Measurements from ENCODE around the gene PRKG1. TPM values are rescaled to one million over a fixed set of nuclear protein-coding genes. Genes with fewer than 3 reads are reported as not detected.
"Not testable (repeated sequence)": the region's sequence is repeated elsewhere in the genome, so short reads cannot be mapped to it uniquely, and the experiment has no call there.

PRKG1 gene
- total RNA-seq, 2 donors from 2014 or later: 17.8 to 31.1 TPM

DNA sequence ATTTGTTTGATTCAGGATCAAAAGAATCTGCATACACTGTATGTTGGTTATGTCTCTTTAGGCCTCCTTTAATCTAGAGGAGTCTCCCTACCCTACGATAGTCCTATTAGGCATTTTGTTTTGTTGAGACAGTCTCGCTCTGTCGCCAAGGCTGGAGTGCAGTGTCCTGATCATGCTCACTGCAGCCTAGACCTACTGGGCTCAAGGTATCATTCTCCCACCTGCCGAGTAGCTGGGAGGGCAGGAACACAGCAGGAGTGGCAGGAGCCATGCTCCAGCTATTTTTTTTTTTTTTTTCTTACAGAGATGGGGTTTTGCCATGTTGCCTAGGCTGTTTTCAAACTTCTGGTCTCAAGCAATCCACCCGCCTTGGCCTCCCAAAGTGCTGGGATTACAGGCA, 1116.8 kb downstream of the PRKG1 start:
- Histone ChIP-seq H3K27me3 (no peaks in the 10 kb centered on the region), H3K27ac (no peak overlapping the region), H3K9me3 (no peaks in the 10 kb centered on the region), H3K36me3 (no peaks in the 10 kb centered on the region), H3K4me3 (no peak overlapping the region), H3K4me1 (no peaks in the 10 kb centered on the region)
- TF ChIP-seq, protein P1, sequence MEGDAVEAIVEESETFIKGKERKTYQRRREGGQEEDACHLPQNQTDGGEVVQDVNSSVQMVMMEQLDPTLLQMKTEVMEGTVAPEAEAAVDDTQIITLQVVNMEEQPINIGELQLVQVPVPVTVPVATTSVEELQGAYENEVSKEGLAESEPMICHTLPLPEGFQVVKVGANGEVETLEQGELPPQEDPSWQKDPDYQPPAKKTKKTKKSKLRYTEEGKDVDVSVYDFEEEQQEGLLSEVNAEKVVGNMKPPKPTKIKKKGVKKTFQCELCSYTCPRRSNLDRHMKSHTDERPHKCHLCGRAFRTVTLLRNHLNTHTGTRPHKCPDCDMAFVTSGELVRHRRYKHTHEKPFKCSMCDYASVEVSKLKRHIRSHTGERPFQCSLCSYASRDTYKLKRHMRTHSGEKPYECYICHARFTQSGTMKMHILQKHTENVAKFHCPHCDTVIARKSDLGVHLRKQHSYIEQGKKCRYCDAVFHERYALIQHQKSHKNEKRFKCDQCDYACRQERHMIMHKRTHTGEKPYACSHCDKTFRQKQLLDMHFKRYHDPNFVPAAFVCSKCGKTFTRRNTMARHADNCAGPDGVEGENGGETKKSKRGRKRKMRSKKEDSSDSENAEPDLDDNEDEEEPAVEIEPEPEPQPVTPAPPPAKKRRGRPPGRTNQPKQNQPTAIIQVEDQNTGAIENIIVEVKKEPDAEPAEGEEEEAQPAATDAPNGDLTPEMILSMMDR (IDR thresholded peaks at IDR 0.05): no peak
- no peak for DNase-seq (ENCODE audit: low spot score)

DNA sequence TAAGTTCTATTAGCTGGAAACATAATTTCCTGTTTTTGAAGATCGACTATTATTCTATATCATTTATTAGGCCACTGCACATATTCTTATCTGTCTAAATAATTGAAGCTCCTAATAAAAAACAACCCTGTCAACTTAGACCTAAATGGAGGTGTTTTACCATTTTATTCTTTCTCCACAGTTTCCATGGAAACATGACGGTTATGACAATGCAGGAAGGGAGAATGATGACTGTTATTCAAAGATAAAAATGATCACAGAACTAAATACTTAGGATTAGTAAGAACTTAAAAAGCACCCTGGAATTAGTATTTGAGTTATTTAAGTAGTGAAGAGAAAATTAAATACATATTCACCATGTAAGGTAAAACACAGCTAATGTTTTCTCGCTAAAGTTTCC, 1119.9 kb downstream of the PRKG1 start:
- no peak for DNase-seq (ENCODE audit: low spot score)
- no peaks in the 10 kb centered on the region for H3K9me3 ChIP-seq
- no peaks in the 10 kb centered on the region for H3K4me1 ChIP-seq
- H3K27ac ChIP-seq: no peak overlapping the region
- no peaks in the 10 kb centered on the region for H3K36me3 ChIP-seq
- TF ChIP-seq, protein P1 (IDR thresholded peaks at IDR 0.05): no peak
- H3K4me3 ChIP-seq: no peak overlapping the region
- no peaks in the 10 kb centered on the region for H3K27me3 ChIP-seq

DNA sequence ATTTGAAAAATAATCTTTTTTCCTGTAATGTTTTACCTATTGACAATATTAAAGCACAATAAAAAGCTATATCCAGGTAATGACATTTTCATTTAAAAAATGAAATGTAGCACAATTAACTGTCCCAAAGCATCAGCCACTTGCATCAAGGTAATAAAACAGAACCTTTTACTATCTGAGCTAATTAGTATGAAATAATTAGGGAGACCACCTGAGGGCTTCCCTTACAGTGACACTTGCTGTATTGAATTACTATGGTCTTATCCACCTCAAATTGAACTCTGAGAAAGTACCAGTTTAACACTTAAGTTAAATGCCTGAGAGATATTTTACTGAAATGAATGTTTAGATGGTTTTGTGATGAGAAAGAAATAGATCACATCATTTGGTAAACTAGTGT, 1120.4 kb downstream of the PRKG1 start:
- DNase-seq (ENCODE audit: low spot score): no peak
- Histone ChIP-seq H3K27ac (no peak overlapping the region), H3K4me3 (no peak overlapping the region), H3K9me3 (no peaks in the 10 kb centered on the region), H3K36me3 (no peaks in the 10 kb centered on the region), H3K27me3 (no peaks in the 10 kb centered on the region), H3K4me1 (no peaks in the 10 kb centered on the region)
- TF ChIP-seq, protein P1 (IDR thresholded peaks at IDR 0.05): no peak

DNA sequence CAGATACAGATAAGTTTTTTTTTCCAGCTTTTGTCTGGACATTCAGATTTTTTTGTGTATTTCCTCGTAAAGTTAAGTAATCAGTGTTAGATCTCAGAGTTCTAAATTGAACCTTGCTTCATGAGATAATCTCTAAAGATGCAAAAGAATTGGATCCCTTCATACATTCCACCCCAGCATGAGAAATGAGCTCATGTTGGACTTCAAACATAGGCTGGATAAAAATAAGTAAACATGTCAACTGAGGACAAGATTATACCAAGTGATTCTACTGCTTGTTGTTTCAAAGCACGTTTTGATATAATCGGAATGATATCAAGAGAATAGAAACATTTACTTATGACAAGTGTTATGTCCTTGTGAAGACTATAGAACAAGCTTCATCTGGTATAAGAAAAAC, 1122.8 kb downstream of the PRKG1 start:
- Histone ChIP-seq H3K4me3 (no peak overlapping the region), H3K4me1 (no peaks in the 10 kb centered on the region), H3K36me3 (no peaks in the 10 kb centered on the region), H3K27ac (no peak overlapping the region), H3K27me3 (no peaks in the 10 kb centered on the region), H3K9me3 (no peaks in the 10 kb centered on the region)
- no peak for DNase-seq (ENCODE audit: low spot score)
- TF ChIP-seq, protein P1 (IDR thresholded peaks at IDR 0.05): no peak

DNA sequence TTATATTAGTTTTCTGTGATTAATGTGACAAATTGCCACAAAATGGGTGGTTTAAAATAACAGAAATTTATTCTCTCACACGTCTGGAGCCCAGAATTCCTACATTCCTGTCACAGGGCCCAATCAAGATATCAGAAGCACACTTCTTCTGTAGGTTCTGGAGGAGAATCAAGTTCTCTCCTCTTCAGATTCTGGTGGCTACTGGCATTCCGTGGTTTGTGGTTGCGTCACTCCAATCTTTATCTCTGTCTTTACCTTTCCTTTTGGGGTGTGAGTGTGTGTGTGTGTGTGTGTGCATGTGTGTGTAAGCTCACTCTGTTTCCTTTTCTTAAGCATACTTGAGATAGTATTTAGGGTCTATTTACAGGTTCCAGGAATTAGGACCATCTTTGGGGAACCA, 1124.3 kb downstream of the PRKG1 start:
- no peak overlapping the region for H3K27ac ChIP-seq

DNA sequence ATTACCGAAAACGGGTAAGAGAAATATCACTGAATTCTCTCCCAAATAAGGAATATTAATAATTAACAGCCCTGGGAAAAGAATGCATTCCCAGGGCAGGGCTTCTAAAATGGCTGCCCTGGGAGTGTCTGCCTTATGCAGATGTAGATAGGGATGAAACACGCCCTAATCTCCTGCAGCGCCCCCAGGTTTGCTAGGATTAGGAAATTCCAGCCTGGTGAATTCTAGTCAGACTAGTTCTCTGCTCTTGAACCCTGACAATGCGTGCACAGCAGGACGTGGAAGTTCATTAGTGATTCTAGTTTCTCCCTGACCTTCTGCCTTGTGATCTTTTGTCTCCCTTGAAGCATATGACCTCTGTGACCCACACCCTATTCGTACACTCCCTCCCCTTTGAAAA, 1130.6 kb downstream of the PRKG1 start:
- H3K4me3 ChIP-seq; H3K4me1 ChIP-seq; H3K27ac ChIP-seq; H3K36me3 ChIP-seq; H3K9me3 ChIP-seq; DNase-seq (ENCODE audit: low spot score); H3K27me3 ChIP-seq: not testable (repeated sequence)

More for the DNA sequence above, 1124.3 kb downstream of the PRKG1 start:
- Histone ChIP-seq H3K4me1 (no peaks in the 10 kb centered on the region), H3K36me3 (no peaks in the 10 kb centered on the region), H3K9me3 (no peaks in the 10 kb centered on the region), H3K4me3 (no peak overlapping the region), H3K27me3 (no peaks in the 10 kb centered on the region)
- DNase-seq (ENCODE audit: low spot score): no peak
- TF ChIP-seq, protein P1 (IDR thresholded peaks at IDR 0.05): no peak

All from right atrium auricular region (tissue), 2 donors.